ENCODE measurements around the gene NTMT1.
"Not testable (repeated sequence)": the region's sequence is repeated elsewhere in the genome, so short reads cannot be mapped to it uniquely, and the experiment has no call there.

The NTMT1 gene

GRCh38 chr9:129654554-129655040, 28.6 kb downstream of the NTMT1 start:
- DNase-seq (ENCODE audit: low spot score): no peak

DNA sequence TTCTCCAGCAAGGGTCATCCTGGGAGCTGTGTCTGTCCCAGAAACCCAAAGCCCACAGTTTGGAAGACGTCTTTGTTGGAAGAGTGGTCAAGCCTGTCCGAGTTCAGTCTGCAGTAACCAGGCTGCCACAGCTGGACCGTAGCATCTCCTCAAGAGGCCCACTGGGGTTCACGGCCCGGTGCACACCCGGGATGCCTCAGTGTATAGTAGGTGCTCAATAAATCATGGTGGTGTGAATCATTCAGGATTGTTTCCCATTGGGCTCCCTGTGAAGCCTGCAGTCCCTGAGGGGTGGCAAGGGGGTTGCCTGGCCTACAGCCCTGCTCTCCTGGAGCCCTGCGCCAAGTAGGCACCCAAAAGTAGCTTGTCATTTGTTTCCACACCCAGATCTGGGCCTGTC, 29.2 kb downstream of the NTMT1 start:
- no peak for DNase-seq (ENCODE audit: low spot score)

GRCh38 chr9:129655696-129656095, 29.7 kb downstream of the NTMT1 start:
- no peak for DNase-seq (ENCODE audit: low spot score)

DNA sequence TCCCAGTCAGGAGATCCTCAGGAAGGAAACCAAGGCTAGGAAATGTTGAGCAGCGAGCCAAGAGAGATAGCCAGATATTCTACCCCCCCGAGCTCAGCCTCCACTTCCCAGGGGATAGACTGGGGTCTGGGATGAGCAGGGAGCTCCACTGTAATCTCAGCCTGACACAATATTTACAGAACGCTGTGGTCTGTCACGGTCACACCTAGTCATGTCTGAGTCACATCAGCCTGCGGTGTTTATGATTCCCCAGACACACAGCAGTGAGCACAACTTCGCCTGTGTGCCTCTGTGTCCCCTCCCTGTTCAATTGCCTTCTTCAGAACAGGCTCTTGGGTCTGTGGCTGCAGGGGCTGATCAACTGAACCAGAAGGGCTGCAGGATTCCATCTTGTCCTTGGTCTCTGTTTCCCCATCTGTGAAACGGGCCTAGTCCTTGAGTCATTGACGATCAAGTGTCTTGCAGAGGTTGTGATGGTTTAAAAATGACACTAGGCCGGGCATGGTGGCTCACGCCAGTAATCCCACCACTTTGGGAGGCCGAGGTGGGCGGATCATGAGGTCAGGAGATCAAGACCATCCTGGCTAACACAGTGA, 30.9 kb downstream of the NTMT1 start:
- no peak for DNase-seq (ENCODE audit: low spot score)

DNA sequence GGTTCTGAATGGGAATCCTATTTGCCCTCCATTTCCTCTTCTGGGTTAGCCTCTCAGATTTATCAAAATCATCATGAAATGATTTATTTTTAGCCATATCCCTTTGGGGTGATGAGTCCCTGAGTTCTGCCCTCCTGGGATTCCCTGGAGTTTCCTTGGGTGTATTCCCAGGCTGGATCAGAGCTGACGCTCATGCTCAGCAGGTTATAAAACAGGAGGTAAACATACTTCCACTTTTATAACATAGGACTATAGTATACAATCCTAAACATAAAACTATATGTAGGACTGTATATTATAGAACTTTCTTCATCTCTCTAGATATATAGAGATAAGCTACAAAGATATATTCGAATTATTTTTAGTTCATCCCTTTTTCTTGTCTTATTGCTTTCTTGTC, 35.1 kb downstream of the NTMT1 start:
- DNase-seq (ENCODE audit: low spot score): no peak

GRCh38 chr9:129662239-129662638, 36.3 kb downstream of the NTMT1 start:
- DNase-seq (ENCODE audit: low spot score): not testable (repeated sequence)

- DNase-seq (ENCODE audit: low spot score): no peak
These were observed 38.9 kb downstream of the NTMT1 start for GRCh38 chr9:129664746-129665388.

GRCh38 chr9:129665389-129665775, 39.4 kb downstream of the NTMT1 start, which contains the start of gene PRRX2:
Gene PRRX2 (plus strand): TSS chr9:129665647. CDS start chr9:129665868, 221 bp downstream.
- DNase-seq (ENCODE audit: low spot score): peak; percentile 79

DNA sequence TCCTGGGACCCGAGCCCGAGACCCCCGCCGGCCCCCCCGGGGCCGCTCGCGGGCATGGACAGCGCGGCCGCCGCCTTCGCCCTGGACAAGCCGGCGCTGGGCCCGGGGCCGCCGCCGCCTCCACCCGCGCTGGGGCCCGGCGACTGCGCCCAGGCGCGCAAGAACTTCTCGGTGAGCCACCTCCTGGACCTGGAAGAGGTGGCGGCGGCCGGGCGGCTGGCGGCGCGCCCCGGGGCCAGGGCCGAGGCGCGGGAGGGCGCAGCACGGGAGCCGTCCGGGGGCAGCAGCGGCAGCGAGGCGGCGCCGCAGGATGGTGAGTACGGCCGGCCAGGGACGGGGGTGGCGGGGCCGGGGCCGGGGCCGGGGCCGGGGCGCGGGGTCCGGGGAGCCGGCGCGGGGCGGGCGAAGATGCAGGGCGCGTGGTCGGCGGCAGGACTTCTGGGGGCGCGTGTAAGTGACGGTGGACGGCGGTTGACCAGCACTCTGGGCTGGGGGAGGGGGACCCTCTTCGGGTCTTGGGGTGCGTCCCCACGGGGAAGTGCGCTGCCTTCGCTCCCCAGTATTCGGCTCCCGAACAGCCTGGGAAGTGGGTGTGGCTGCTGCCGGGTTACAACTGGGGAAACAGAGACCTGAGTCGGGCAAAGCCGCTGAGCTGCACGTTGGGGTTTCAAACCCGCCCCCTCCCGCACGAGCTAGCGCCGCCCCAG, 40.0 kb downstream of the NTMT1 start:
- DNase-seq (ENCODE audit: low spot score): no peak

DNA sequence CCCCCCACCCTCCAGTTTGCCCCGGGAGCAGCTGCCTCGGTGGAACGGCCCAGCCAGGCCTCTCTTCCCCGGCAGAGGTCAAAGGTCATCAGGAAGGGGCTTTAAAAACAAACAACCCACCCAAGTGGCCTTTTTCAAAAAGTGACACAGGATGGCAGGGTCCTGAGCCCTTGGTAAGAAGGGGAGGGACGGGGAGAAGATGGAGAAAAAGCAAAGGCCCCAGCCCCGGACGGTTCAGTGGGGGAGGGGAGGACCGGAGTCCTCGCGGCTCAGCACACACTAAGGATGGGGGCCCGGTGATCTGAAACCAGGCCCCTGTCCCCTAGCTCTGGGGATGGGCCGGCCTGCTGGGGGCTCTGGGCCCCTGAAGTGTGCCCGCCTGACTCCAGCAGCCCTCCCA, 40.6 kb downstream of the NTMT1 start:
- DNase-seq (ENCODE audit: low spot score): no peak

GRCh38 chr9:129667378-129667777, 41.4 kb downstream of the NTMT1 start:
- DNase-seq (ENCODE audit: low spot score): no peak

GRCh38 chr9:129667850-129668249, 41.9 kb downstream of the NTMT1 start:
- DNase-seq (ENCODE audit: low spot score): no peak

DNA sequence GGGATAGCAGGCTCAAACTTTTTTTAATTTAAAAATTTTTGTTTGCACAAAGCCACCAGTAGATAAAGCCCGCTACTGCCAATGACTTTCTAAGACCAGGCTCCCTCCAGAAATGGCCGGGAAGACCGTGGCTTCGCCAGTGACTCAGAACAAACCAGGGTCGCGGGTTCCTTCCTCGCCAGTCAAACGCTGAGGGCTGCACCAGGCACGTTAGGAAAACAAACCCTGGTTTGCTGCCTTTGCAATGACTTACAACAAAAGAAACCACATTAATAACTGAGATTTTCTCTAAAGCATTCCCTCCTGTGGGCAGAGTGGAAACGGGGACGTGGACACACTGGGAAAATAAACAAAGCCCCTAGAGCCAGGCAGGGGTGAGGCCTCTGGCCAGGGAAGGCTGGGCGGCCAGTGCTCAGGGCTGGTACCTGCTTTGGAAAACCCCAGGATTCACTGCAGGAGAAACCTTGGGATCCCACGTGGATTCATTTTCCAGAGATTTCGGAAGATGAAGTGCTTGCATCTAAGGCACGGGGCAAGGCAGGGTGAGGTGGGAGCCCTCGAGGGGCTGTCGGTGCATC, 43.3 kb downstream of the NTMT1 start:
- no peak for DNase-seq (ENCODE audit: low spot score)

DNA sequence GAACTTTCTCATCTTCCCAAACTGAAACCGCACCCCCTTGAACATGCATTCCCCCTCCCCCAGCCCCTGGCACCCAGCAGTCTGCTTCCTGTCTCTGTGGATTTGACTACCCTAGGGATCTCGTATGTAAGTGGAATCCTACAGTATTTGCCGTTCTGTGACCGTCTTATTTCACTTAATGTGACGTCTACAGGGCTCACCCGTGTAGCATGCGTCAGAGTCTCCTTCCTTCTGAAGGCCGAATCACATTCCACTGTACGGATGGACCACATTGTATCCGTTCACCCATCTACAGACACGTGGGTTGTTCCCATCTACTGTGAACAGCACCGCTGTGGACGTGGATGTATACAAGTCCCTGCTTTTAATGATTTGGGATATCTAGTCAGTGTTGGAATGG, 44.0 kb downstream of the NTMT1 start:
- no peak for DNase-seq (ENCODE audit: low spot score)

DNA sequence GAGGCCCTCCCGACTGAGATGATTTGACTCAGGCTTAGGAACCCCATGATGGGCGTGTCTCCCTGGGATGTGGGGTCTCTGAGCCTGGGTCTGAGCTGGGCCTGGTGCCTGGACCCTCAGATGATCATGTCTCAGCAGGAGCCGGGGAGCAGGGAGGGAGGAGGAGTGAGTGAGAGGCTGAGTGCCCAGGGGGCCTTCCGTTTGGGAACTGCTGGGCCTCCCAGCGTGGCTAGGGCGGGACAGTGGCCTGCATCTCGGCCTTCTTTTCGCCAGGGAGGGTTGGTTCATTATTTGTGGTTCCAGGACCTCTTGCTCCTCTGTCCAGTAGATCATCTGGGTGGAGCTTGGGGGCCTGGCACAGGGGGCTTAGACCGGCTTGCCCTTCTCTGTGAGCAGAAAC, 45.1 kb downstream of the NTMT1 start:
- DNase-seq (ENCODE audit: low spot score): no peak

DNA sequence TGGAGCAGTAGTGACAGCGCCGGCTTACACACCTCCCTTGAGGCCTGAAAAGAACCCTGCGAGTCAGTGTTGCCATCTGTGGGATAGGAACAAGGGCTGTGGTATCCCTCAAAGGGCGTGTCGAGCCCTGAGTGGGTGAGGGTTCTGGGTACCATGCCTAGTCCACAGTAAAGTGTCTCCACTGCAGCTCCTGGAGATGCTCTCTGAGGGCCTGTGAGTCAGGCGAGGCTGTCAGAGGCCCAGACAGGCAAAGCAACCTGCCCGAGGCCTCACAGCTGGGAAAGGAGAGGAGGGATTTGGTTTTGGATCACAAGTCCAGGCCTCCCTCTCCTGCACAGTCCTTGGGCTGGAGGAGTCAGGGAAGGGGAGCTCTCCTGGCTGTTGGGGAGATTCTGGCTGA, 45.6 kb downstream of the NTMT1 start:
- DNase-seq (ENCODE audit: low spot score): no peak

- no peak for DNase-seq (ENCODE audit: low spot score)
These were observed 46.7 kb downstream of the NTMT1 start for GRCh38 chr9:129672702-129673101.

- DNase-seq (ENCODE audit: low spot score): no peak
These were observed 47.6 kb downstream of the NTMT1 start for GRCh38 chr9:129673602-129674001.

DNA sequence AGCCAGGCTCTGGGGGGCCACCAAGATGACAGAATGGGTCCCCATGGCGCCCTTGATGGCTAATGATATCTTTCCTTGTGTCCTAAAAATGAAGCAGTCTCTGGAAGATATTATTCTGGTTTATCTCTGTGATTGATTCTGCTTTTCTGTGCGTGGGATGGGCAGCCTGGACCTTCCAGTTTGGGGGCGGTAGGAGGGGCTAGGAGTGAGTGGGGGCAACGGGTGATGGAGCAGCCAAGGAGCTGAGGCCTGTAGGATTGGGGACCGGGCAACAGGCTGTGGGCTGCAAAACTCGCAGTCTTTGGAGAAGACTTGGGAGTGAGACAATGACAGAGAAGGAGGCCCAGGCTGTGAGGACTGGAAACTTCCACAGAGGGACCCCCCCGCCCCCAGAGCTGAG, 48.3 kb downstream of the NTMT1 start:
- no peak for DNase-seq (ENCODE audit: low spot score)

DNA sequence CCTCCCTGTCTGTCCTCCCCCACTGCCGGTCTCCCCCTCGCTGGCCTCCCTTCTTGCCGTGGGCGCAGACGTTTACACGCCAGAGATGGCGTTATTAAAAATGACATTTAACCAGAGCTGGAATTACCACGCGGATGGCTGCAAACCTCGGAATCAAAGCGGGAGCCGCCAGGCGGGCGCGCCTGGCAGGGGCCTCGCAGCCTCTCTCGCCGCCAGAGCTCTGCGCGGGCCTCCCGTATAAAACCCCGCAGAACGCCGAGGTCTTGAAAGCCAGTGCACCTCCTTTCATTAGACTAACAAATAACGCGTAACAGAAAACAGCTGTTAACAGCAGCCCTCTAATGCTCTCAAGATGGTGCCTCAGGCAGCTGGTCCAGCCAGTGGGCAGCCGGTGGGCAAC, 49.7 kb downstream of the NTMT1 start:
- no peak for DNase-seq (ENCODE audit: low spot score)

DNA sequence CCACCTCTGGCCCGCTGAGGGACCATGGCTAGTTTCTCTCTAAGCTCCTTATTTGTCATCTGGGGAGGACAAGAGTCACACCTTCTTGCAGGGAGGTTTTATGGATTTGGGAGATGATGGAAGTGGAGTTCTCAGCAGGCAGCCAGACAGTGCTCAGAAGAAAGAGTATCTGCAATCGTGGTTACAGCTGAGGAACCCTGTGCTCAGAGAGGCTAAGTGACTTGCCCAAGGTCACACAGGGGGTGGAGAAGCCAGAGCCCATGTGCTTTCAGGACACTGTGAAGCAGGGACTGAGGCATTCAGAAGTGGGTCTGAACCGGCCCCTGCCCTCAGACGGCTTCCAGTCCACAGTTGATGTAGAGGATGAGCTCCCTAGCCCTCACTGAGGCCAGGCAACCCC, 50.3 kb downstream of the NTMT1 start:
- DNase-seq (ENCODE audit: low spot score): no peak

DNA sequence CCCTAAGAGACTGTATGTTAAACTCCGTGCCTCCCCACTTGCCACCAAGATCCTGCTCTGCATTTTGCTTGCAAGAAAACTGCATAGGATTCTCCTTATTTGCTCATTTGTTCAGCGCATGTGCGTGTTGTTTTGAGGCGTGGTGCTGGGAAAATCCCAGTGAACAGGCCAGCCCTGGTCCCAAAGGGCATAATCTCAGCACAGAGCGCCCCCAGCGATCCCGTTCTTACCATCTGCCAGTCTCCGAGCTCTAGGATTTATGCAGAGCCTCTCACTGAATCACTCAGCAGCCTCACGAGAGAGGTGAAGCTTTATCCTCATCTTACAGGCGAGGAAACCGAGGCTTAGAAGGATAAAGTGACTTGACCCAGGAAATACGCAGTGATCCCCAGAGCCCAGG, 51.0 kb downstream of the NTMT1 start:
- no peak for DNase-seq (ENCODE audit: low spot score)

GRCh38 chr9:129677456-129677855, 51.5 kb downstream of the NTMT1 start:
- DNase-seq (ENCODE audit: low spot score): no peak

Data from left forelimb (tissue), 1 donor.